ENCODE data around the gene EFHC1.

DNA sequence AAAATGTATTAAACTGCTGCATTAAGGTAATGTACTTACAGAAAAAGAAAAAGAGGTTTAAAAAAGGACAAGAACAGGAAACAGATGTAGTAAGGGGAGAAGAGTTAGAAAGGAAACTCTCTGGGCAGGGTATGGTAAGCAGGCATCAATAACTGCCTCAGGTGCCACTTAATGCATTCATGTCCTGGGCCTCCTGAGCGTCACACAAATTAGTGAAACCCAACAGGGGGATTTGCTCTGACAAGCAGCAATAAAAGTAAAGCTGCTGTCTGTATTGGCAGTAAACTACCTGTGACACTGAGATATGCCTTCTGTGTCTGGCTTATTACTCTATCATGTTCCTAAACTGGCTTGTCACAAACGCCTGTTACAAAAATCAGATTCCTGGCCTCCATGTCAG is 1.5 kb upstream of the EFHC1 start:
- TF ChIP-seq, protein P1, sequence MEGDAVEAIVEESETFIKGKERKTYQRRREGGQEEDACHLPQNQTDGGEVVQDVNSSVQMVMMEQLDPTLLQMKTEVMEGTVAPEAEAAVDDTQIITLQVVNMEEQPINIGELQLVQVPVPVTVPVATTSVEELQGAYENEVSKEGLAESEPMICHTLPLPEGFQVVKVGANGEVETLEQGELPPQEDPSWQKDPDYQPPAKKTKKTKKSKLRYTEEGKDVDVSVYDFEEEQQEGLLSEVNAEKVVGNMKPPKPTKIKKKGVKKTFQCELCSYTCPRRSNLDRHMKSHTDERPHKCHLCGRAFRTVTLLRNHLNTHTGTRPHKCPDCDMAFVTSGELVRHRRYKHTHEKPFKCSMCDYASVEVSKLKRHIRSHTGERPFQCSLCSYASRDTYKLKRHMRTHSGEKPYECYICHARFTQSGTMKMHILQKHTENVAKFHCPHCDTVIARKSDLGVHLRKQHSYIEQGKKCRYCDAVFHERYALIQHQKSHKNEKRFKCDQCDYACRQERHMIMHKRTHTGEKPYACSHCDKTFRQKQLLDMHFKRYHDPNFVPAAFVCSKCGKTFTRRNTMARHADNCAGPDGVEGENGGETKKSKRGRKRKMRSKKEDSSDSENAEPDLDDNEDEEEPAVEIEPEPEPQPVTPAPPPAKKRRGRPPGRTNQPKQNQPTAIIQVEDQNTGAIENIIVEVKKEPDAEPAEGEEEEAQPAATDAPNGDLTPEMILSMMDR (IDR thresholded peaks at IDR 0.05 in 8 of 11, conservative IDR thresholded peaks at IDR 0.05 in 3 of 11), result no peak
- TF ChIP-seq POLR2A (IDR thresholded peaks at IDR 0.05), result no peak
